GM23338 (cell line): ENCODE measurements around the gene ANKRD6. TPM values are rescaled to one million over a fixed set of nuclear protein-coding genes. Genes with fewer than 3 reads are reported as not detected.
A peak's percentile ranks its signal among the peaks of the same experiment; 100 is the strongest.

Experiments used
- ATAC-seq: fragments of 200-7000 bp; cut with Tn5 transposase; 3 replicates; pipeline ENCODE4 v1.9.1; 2020
- DNase-seq: peaks from one replicate; pipeline ENCODE4 v3.0.0-alpha.2; 2015; ENCODE audit warnings: low spot score
- H2AFZ ChIP-seq: fragments of 200-600 bp; sonication (generic); 2 replicates; pipeline ENCODE4 v1.8.0; 2016; ENCODE audit warnings: antibody characterized with exemption, mild to moderate bottlenecking, moderate library complexity
- H3F3A ChIP-seq: fragments of 200-600 bp; sonication (generic); replicated peaks from 2 replicates; pipeline ENCODE4 v1.8.0; 2017; ENCODE audit warnings: antibody characterized with exemption, mixed run types, low read depth
- H3K27ac ChIP-seq: fragments of 200-600 bp; sonication (generic); 2 replicates; pipeline ENCODE4 v1.6.1; 2016; ENCODE audit warnings: low read depth
- H3K27me3 ChIP-seq: fragments of 200-600 bp; sonication (generic); 2 replicates; pipeline ENCODE4 v1.8.0; 2016; ENCODE audit warnings: mild to moderate bottlenecking, mixed run types, moderate library complexity; ENCODE audit not compliant: insufficient read depth
- H3K36me3 ChIP-seq: fragments of 200-600 bp; sonication (generic); 2 replicates; pipeline ENCODE4 v1.8.0; 2016; ENCODE audit warnings: mild to moderate bottlenecking; ENCODE audit not compliant: insufficient read depth
- H3K4me1 ChIP-seq: fragments of 200-600 bp; sonication (generic); 2 replicates; pipeline ENCODE4 v1.8.0; 2016; ENCODE audit warnings: mild to moderate bottlenecking, moderate library complexity; ENCODE audit not compliant: insufficient read depth
- H3K4me2 ChIP-seq: fragments of 200-600 bp; sonication (generic); 2 replicates; pipeline ENCODE4 v1.7.1; 2017; ENCODE audit warnings: mixed run types
- H3K4me3 ChIP-seq: fragments of 200-600 bp; sonication (generic); 2 replicates; pipeline ENCODE4 v1.6.1; 2016; ENCODE audit warnings: mixed run types
- H3K79me2 ChIP-seq: fragments of 200-600 bp; sonication (generic); replicated peaks from 2 replicates; pipeline ENCODE4 v1.8.0; 2017; ENCODE audit warnings: mild to moderate bottlenecking; ENCODE audit not compliant: insufficient read depth
- H3K9me2 ChIP-seq: fragments of 200-600 bp; sonication (generic); 2 replicates; pipeline ENCODE4 v1.8.0; 2017; ENCODE audit not compliant: insufficient read depth
- H4K20me1 ChIP-seq: fragments of 200-600 bp; sonication (generic); replicated peaks from 2 replicates; pipeline ENCODE4 v1.8.0; 2017; ENCODE audit warnings: mild to moderate bottlenecking; ENCODE audit not compliant: insufficient read depth
- H3K27ac Mint-ChIP-seq: 2 replicates; pipeline ENCODE4 v1.8.0; 2020; ENCODE audit warnings: inconsistent platforms, mild to moderate bottlenecking, moderate library complexity, mixed read lengths
- H3K27me3 Mint-ChIP-seq: 3 replicates; pipeline ENCODE4 v1.8.0; 2022; ENCODE audit warnings: low read depth, mild to moderate bottlenecking, moderate library complexity, mixed read lengths, inconsistent platforms; ENCODE audit not compliant: insufficient read depth, poor library complexity
- H3K36me3 Mint-ChIP-seq: 3 replicates; pipeline ENCODE4 v1.8.0; 2021; ENCODE audit warnings: low read depth, mild to moderate bottlenecking, inconsistent platforms, moderate library complexity, mixed read lengths
- H3K4me1 Mint-ChIP-seq: 3 replicates; pipeline ENCODE4 v1.8.0; 2020; ENCODE audit warnings: mild to moderate bottlenecking, inconsistent platforms, mixed read lengths
- H3K4me3 Mint-ChIP-seq: 3 replicates; pipeline ENCODE4 v1.8.0; 2021; ENCODE audit warnings: moderate library complexity, mild to moderate bottlenecking, inconsistent platforms, mixed read lengths
- H3K9me3 Mint-ChIP-seq: 3 replicates; pipeline ENCODE4 v1.8.0; 2020; ENCODE audit warnings: moderate library complexity, mild to moderate bottlenecking, inconsistent platforms, mixed read lengths
- CREB1 ChIP-seq: fragments of 250-450 bp; sonication (Bioruptor Pico); IDR thresholded peaks from 2 replicates; pipeline ENCODE4 v1.5.0; 2020; ENCODE audit warnings: low read depth, mild to moderate bottlenecking, moderate library complexity
- EZH2 ChIP-seq: fragments of 200-600 bp; sonication (generic); IDR thresholded peaks from one replicate; pipeline ENCODE4 v1.8.0; 2017; ENCODE audit warnings: antibody characterized with exemption, mild to moderate bottlenecking, low read depth; ENCODE audit not compliant: unreplicated experiment
- EZH2phosphoT487 ChIP-seq: fragments of 200-600 bp; sonication (generic); IDR thresholded peaks from one replicate; pipeline ENCODE4 v1.8.1; 2018; ENCODE audit warnings: antibody characterized with exemption; ENCODE audit not compliant: unreplicated experiment
- POLR2AphosphoS5 ChIP-seq: IDR thresholded peaks from 2 replicates; pipeline ENCODE4 v1.6.1; 2016; ENCODE audit warnings: antibody characterized with exemption, low read depth
- REST ChIP-seq: IDR thresholded peaks from one replicate; pipeline ENCODE4 v1.6.1; 2018; ENCODE audit warnings: antibody characterized with exemption; ENCODE audit not compliant: unreplicated experiment
- STAT1 ChIP-seq: IDR thresholded peaks from one replicate; pipeline ENCODE4 v1.6.1; 2016; ENCODE audit warnings: antibody characterized with exemption; ENCODE audit not compliant: unreplicated experiment
- ZNF114 ChIP-seq: fragments of 250-450 bp; sonication (Bioruptor Pico); IDR thresholded peaks from 2 replicates; pipeline ENCODE4 v1.5.0; 2020; ENCODE audit warnings: mild to moderate bottlenecking, moderate library complexity
- ZNF331 ChIP-seq: fragments of 250-450 bp; sonication (Bioruptor Pico); IDR thresholded peaks from 2 replicates; pipeline ENCODE4 v1.5.0; 2020; ENCODE audit warnings: low read depth, mild to moderate bottlenecking, moderate library complexity
- polyA plus RNA-seq: library from polyadenylated mRNA; unstranded; fragments of >200 nt; fragmentation: Nextera tagmentation; extraction: Ambion mirVana; gene quantifications from 2 replicates; pipeline ENCODE4 v1.2.1, GENCODE V29; 2016
- total RNA-seq: library from RNA; depleted of rRNA; stranded (reverse); fragments of >200 nt; shearing (Covaris generic); gene quantifications from 2 replicates; pipeline ENCODE4 v1.2.3, GENCODE V29; 2014

The ANKRD6 gene
- total and polyA plus RNA-seq, 2 experiments from 2014 or later = 3.2 to 9.2 TPM

GRCh38 chr6:89555031-89555430 lies 122.1 kb downstream of the ANKRD6 start:
- 0 out of 2 replicates have a peak, but pooled peaks cover 7% of the 10 kb centered on the region for H3K9me2 ChIP-seq
- peaks cover 21% of the 10 kb centered on the region for H3K4me1 ChIP-seq
- Mint-ChIP-seq H3K27me3 (peaks cover 5% of the 10 kb centered on the region), H3K9me3 (peaks cover 29% of the 10 kb centered on the region), H3K4me3 (peak overlapping the region; percentile 41; the same call in 1 of the 3 replicates), H3K27ac (no peak overlapping the region), H3K4me1 (peaks cover 29% of the 10 kb centered on the region), H3K36me3 (peaks cover 25% of the 10 kb centered on the region)
- TF ChIP-seq ZNF114 (CRISPR knock-in tag) (no peak), REST (no peak), CREB1 (CRISPR knock-in tag) (no peak), STAT1 (no peak), EZH2 (no peak), ZNF331 (CRISPR knock-in tag) (no peak), POLR2AphosphoS5 (no peak)
- ATAC-seq (no peak; the same call in 1 of the 3 replicates), DNase-seq (peak; percentile 12)
- no peaks in the 10 kb centered on the region for H3K36me3 ChIP-seq
- H4K20me1 ChIP-seq = peaks cover 2% of the 10 kb centered on the region; the same call in 1 of the 2 replicates
- H3K27ac ChIP-seq = no peak overlapping the region
- H3F3A ChIP-seq = no peaks in the 10 kb centered on the region
- no peak overlapping the region for H2AFZ ChIP-seq
- 0 out of 2 replicates have a peak overlapping the region, but pooled peaks have one; percentile 31 for H3K4me3 ChIP-seq
- H3K79me2 ChIP-seq = no peaks in the 10 kb centered on the region
- H3K4me2 ChIP-seq = peak overlapping the region; percentile 69
- H3K27me3 ChIP-seq = no peaks in the 10 kb centered on the region

- Histone ChIP-seq H2AFZ (no peak overlapping the region), H3K4me3 (peak overlapping the region; percentile 31; the same call in 1 of the 2 replicates), H3K27ac (no peak overlapping the region), H3K4me1 (peaks cover 21% of the 10 kb centered on the region), H3K36me3 (no peaks in the 10 kb centered on the region), H3F3A (no peaks in the 10 kb centered on the region), H3K9me2 (0 out of 2 replicates have a peak, but pooled peaks cover 10% of the 10 kb centered on the region), H3K79me2 (no peaks in the 10 kb centered on the region), H3K4me2 (peak overlapping the region; percentile 69), H3K27me3 (no peaks in the 10 kb centered on the region), H4K20me1 (peaks cover 2% of the 10 kb centered on the region; the same call in 1 of the 2 replicates)
- ATAC-seq (peak; percentile 90), DNase-seq (peak; percentile 59)
- H3K36me3 Mint-ChIP-seq = peaks cover 25% of the 10 kb centered on the region
- no peak overlapping the region for H3K27ac Mint-ChIP-seq
- H3K27me3 Mint-ChIP-seq = peaks cover 5% of the 10 kb centered on the region
- TF ChIP-seq EZH2 = no peak
- TF ChIP-seq EZH2phosphoT487 = no peak
- peaks cover 29% of the 10 kb centered on the region for H3K4me1 Mint-ChIP-seq
- H3K9me3 Mint-ChIP-seq = peaks cover 29% of the 10 kb centered on the region
- peak overlapping the region; percentile 41; the same call in 2 of the 3 replicates for H3K4me3 Mint-ChIP-seq
These were observed 122.9 kb downstream of the ANKRD6 start for GRCh38 chr6:89555806-89556205.
